ENCODE data around the gene ZBTB7B.
"Not testable (repeated sequence)": the region's sequence is repeated elsewhere in the genome, so short reads cannot be mapped to it uniquely, and the experiment has no call there.

The ZBTB7B gene

GRCh38 chr1:154993572-154994268 is 8.9 kb upstream of the ZBTB7B start, which contains the start of gene LENEP:
Gene LENEP, plus strand, starts transcription at chr1:154993586. Its CDS starts 22 bp downstream, at chr1:154993608.
- peak within 1 kb of the TSS; percentile 42; the same call in 1 of the 2 replicates for H3K27ac ChIP-seq
- H3K36me3 ChIP-seq, result peaks cover 47% of the 10 kb centered on the region
- peaks cover 18% of the 10 kb centered on the region for H4K20me1 ChIP-seq
- no peaks in the 10 kb centered on the region for H3K27me3 ChIP-seq
- peak within 1 kb of the TSS; percentile 51 for H3K4me2 ChIP-seq
- no peak for TF ChIP-seq Cebpa-rat (IDR thresholded peaks at IDR 0.05)
- H3K4me3 ChIP-seq, result no peak within 1 kb of the TSS
- H3K9ac ChIP-seq, result 0 out of 2 replicates have a peak within 1 kb of the TSS, but pooled peaks have one; percentile 12
- no peaks in the 10 kb centered on the region for H3K9me3 ChIP-seq
- peaks cover 67% of the 10 kb centered on the region for H3K4me1 ChIP-seq

- Histone ChIP-seq H4K20me1 (peaks cover 13% of the 10 kb centered on the region), H3K4me3 (no peak overlapping the region)
Measured at GRCh38 chr1:154994269-154994587, 8.4 kb upstream of the ZBTB7B start.

DNA sequence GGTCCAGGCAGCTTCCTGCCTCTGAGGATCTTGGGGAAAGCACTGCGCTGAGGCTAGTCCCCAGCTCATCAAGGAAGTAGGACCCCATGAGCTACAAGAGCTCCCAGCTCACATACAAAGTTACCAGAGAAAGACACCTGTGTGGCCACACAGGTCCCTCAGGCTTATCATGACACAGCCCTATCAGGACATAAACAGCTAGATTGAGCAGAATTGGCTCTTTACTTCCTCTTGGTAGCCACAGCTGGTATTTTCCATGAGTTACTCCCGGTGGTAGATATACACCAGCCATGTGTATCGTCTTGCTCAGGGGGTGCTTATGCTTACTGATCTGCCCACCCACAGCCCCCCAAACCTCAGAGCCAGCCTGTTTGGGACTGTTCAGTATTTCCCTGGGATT is 8.0 kb upstream of the ZBTB7B start:
- H3K4me2 ChIP-seq, result peak overlapping the region; percentile 51
- peaks cover 9% of the 10 kb centered on the region for H4K20me1 ChIP-seq
- H3K36me3 ChIP-seq, result peaks cover 39% of the 10 kb centered on the region

More at GRCh38 chr1:154994269-154994587, 8.4 kb upstream of the ZBTB7B start:
- no peaks in the 10 kb centered on the region for H3K27me3 ChIP-seq
- H3K9me3 ChIP-seq, result no peaks in the 10 kb centered on the region
- 0 out of 2 replicates have a peak overlapping the region, but pooled peaks have one; percentile 12 for H3K9ac ChIP-seq
- peaks cover 42% of the 10 kb centered on the region for H3K36me3 ChIP-seq
- peaks cover 67% of the 10 kb centered on the region for H3K4me1 ChIP-seq
- H3K4me2 ChIP-seq, result peak overlapping the region; percentile 51
- peak overlapping the region; percentile 42; the same call in 1 of the 2 replicates for H3K27ac ChIP-seq
- no peak for TF ChIP-seq Cebpa-rat (IDR thresholded peaks at IDR 0.05)

GRCh38 chr1:154995301-154995983 is 7.2 kb upstream of the ZBTB7B start:
- not testable (repeated sequence) for H3K9ac ChIP-seq, H3K27ac ChIP-seq, H4K20me1 ChIP-seq, H3K9me3 ChIP-seq, H3K27me3 ChIP-seq, H3K4me3 ChIP-seq
- Histone ChIP-seq H3K4me1 (peaks cover 66% of the 10 kb centered on the region), H3K4me2 (peak overlapping the region; percentile 51; the same call in 1 of the 2 replicates), H3K36me3 (peaks cover 30% of the 10 kb centered on the region)

More for the DNA sequence above, 8.0 kb upstream of the ZBTB7B start:
- H3K27me3 ChIP-seq, result no peaks in the 10 kb centered on the region
- H3K27ac ChIP-seq, result peak overlapping the region; percentile 42; the same call in 1 of the 2 replicates
- H3K9me3 ChIP-seq, result no peaks in the 10 kb centered on the region
- no peak overlapping the region for H3K4me3 ChIP-seq
- no peak for TF ChIP-seq Cebpa-rat (IDR thresholded peaks at IDR 0.05)
- H3K4me1 ChIP-seq, result peaks cover 65% of the 10 kb centered on the region
- 0 out of 2 replicates have a peak overlapping the region, but pooled peaks have one; percentile 12 for H3K9ac ChIP-seq

GRCh38 chr1:154996966-154997701 is 5.5 kb upstream of the ZBTB7B start:
- no peak overlapping the region for H3K4me3 ChIP-seq
- H3K9ac ChIP-seq, result 0 out of 2 replicates have a peak overlapping the region, but pooled peaks have one; percentile 50
- no peaks in the 10 kb centered on the region for H3K27me3 ChIP-seq
- H3K9me3 ChIP-seq, result no peaks in the 10 kb centered on the region
- H3K4me2 ChIP-seq, result peak overlapping the region; percentile 84
- H3K27ac ChIP-seq, result 0 out of 2 replicates have a peak overlapping the region, but pooled peaks have one; percentile 22
- H3K36me3 ChIP-seq, result peaks cover 15% of the 10 kb centered on the region
- H4K20me1 ChIP-seq, result no peaks in the 10 kb centered on the region
- peaks cover 66% of the 10 kb centered on the region for H3K4me1 ChIP-seq
- no peak for TF ChIP-seq Cebpa-rat (IDR thresholded peaks at IDR 0.05)

- no peak for TF ChIP-seq Cebpa-rat (IDR thresholded peaks at IDR 0.05)
- Histone ChIP-seq H3K36me3 (0 out of 2 replicates have a peak, but pooled peaks cover 6% of the 10 kb centered on the region), H3K4me3 (peak overlapping the region; percentile 95), H4K20me1 (no peaks in the 10 kb centered on the region), H3K4me1 (peaks cover 57% of the 10 kb centered on the region), H3K4me2 (peak overlapping the region; percentile 84), H3K27me3 (no peaks in the 10 kb centered on the region), H3K27ac (peak overlapping the region; percentile 35; the same call in 1 of the 2 replicates), H3K9ac (0 out of 2 replicates have a peak overlapping the region, but pooled peaks have one; percentile 57), H3K9me3 (no peaks in the 10 kb centered on the region)
Measured at GRCh38 chr1:154998201-154998780, 4.3 kb upstream of the ZBTB7B start.

DNA sequence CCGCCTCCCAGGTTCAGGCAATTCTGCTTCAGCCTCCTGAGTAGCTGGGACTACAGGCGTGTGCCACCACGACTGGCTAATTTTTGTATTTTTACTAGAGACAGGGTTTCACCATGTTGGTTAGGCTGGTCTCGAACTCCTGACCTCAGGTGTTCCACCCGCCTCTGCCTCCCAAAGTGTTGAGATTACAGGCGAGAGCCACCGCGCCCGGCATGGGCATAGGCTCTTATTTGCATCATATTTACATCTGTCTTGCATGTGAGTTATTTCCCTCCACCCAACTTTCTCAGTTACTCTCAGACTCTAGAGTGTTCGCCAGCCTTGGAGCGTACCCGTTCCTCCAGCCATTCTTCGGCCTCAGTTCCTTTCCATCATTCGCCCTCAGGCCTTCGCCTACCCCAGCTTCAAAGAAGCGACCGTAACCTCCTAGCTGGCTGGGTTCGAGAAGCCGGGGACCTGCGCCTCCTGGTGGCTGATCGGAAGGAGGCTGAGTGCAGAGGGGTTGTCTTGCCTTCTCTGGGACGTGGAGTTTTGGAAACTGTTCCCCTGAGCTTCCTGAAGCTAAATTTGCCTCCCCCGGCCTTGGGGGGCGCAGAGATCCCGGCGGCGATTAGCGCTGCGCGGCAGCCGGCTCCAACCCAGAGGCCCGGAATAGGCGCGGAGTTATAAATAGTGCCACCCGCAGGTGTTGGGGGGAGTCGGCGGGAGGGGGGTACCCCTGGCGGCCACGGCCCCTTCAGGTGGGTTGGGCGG is 3.6 kb upstream of the ZBTB7B start:
- Histone ChIP-seq H3K36me3 (0 out of 2 replicates have a peak, but pooled peaks cover under 1% of the 10 kb centered on the region), H3K9ac (peak overlapping the region; percentile 57; the same call in 1 of the 2 replicates), H3K27me3 (no peaks in the 10 kb centered on the region), H3K4me1 (peaks cover 50% of the 10 kb centered on the region), H4K20me1 (no peaks in the 10 kb centered on the region), H3K4me2 (peak overlapping the region; percentile 84), H3K4me3 (peak overlapping the region; percentile 95), H3K27ac (peak overlapping the region; percentile 35; the same call in 1 of the 2 replicates), H3K9me3 (no peaks in the 10 kb centered on the region)
- no peak for TF ChIP-seq Cebpa-rat (IDR thresholded peaks at IDR 0.05)

DNA sequence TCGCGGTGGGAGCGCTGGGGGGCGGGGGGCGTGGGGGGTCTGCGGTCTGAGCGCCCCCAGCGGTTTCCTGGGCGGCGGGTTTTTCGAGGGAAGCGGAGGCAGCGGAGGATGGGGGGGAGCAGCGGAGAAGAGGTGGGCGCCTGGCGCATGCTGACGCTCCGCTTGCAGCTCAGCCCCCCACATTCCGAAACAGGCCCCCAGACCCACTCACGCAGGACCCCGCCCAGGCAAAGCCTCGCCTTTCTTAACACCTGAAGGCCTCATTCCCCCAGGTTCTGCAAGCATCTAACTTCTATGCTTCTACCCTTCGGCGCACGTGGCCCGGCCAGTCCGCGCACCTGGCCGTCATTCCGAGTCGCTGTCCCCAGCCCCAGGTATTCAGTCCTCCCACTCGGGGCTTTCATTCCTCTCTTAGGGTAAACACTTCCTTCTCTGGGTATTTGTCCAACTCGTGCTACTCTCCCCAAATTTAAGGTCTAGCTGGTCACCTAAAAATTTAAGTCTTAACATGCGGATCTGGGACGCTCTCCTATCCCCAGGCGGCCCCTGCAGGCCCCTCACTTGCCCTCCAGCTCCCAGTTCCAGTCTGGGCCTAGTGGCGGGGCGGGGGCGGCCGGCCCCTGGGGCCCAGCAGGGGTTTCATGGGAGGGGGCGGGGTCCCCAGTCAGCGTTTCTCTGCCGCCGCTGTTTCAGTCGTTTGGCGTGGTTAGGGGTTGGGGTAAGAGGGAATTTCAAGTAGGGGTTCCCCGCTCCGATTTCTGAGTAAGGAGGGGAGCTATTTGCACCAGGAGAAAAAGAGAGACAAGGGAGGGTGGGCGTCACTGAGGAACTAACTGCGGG is 2.8 kb upstream of the ZBTB7B start:
- Histone ChIP-seq H4K20me1 (no peaks in the 10 kb centered on the region), H3K36me3 (no peaks in the 10 kb centered on the region), H3K4me3 (peak overlapping the region; percentile 95), H3K4me1 (peaks cover 50% of the 10 kb centered on the region), H3K27ac (peak overlapping the region; percentile 52), H3K9me3 (no peaks in the 10 kb centered on the region), H3K27me3 (no peaks in the 10 kb centered on the region), H3K9ac (peak overlapping the region; percentile 73), H3K4me2 (peak overlapping the region; percentile 84)
- no peak for TF ChIP-seq Cebpa-rat (IDR thresholded peaks at IDR 0.05)

Measured in BLaER1 (cell line).